AG04449 (cell line): ENCODE data around the gene C22orf42.
"Not testable (repeated sequence)": the region's sequence is repeated elsewhere in the genome, so short reads cannot be mapped to it uniquely, and the experiment has no call there.

Experiments used
- CTCF ChIA-PET: fragments of 350-600 bp; formaldehyde crosslinking; extraction: SDS; loops from one replicate; lab custom pipeline; 2021; ENCODE audit warnings: antibody characterized with exemption; lab: Yijun Ruan, JAX
- POLR2A ChIA-PET: fragments of 400-600, 350-600 bp; formaldehyde crosslinking; extraction: SDS; loops from one replicate; lab custom pipeline; 2020; ENCODE audit warnings: antibody characterized with exemption, inconsistent platforms; lab: Yijun Ruan, JAX
- DNase-seq: peaks from one replicate; pipeline ENCODE4 v3.0.0-alpha.2; 2010; ENCODE audit warnings: low read depth, low spot score
- H3K4me3 ChIP-seq: 2 replicates; pipeline ENCODE4 v1.5.1; 2011; ENCODE audit warnings: low read depth, mild to moderate bottlenecking, control low read depth, low read length
- CTCF ChIP-seq: IDR thresholded peaks from one replicate; pipeline ENCODE4 v1.5.1; 2011; ENCODE audit warnings: mild to moderate bottlenecking, moderate library complexity, low read length, control low read depth, inconsistent platforms; ENCODE audit not compliant: insufficient read depth; ENCODE audit errors: missing control alignments

The C22orf42 gene

DNA sequence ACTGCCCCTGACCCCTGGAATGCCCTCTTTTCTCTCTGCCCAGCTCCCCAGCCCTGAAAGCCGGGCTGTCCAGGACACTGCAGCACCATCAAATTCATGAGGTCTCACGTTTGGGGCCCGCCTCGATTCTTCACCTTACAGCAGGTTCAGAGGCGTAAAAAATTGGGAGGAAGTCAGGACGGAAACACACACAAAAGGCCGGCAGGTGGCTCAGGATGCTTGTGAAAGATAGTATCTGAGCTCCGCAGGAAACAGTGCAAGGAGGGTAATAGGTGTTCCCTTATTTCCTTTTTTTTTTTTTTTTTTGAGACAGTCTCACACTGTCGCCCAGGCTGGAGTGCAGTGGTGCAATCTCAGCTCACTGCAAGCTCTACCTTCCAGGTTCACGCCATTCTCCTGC, 41.6 kb upstream of the C22orf42 start:
- DNase-seq = no peak
- no peak overlapping the region for H3K4me3 ChIP-seq
- no peak for TF ChIP-seq CTCF
- ChIA-PET CTCF (no interaction called here), POLR2A (no interaction called here)

GRCh38 chr22:32199961-32200360, 40.9 kb upstream of the C22orf42 start:
- ChIA-PET POLR2A (no interaction called here), CTCF (no interaction called here)
- no peak overlapping the region for H3K4me3 ChIP-seq
- no peak for TF ChIP-seq CTCF
- DNase-seq = no peak

DNA sequence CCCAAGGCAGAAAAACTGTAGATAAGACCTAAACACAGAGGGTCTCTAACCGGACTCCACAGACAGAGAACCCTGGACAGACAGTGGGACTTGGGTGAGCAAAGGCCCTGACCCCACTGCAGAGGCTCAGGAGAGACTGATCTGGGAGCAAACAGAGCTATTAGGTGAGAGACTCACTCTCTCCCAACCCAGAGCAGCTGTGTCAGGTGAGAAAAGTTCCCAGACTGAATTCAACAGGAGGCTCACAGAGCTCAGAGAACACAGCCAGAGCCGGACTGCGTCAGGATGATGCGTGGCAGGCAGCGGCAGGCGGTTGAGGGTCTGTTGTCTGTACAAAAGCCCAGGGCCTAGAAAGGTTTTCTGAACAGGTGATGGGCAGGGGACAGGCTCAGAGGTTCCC, 40.2 kb upstream of the C22orf42 start:
- no peak for DNase-seq
- ChIA-PET CTCF (no interaction called here), POLR2A (no interaction called here)
- H3K4me3 ChIP-seq = no peak overlapping the region
- TF ChIP-seq CTCF = no peak

GRCh38 chr22:32197553-32198226, 38.6 kb upstream of the C22orf42 start:
- H3K4me3 ChIP-seq, CTCF ChIA-PET, POLR2A ChIA-PET, DNase-seq: not testable (repeated sequence)

DNA sequence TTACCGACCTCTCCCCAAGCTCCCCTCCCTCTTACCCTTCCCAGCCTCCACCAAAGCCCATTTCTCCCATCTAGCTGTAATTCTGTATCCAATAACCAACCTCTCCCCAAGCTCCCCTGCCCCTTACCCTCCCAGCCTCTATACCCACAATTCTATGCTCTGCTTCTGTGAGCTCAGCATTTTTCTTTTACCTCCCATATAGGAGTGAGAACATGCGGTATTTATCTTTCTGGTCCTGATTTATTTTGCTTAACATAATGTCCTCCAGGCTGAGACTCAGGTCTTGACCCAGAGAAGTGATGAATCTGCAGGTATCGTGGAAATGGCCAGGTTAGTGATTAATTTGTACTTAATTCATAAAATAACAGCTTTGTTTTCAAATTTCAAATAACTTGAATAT, 36.8 kb upstream of the C22orf42 start:
- POLR2A ChIA-PET, H3K4me3 ChIP-seq, CTCF ChIA-PET, DNase-seq: not testable (repeated sequence)

DNA sequence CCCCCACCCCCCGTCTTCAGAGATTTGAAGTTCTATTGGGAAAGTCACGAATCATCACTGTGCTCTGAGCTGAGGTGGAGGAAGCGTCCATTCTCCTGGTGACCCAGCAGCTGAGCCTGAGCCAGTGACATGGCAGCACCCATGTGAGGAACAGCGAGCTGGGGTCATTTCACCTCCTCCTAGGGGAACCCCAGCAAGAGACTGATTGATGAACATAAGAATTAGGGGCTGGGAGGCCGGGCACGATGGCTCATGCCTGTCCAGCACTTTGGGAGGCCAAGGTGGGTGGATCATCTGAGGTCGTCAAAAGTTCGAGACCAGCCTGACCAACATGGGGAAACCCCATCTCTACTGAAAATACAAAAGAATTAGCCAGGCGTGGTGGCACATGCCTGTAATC, 34.2 kb upstream of the C22orf42 start:
- CTCF ChIA-PET, H3K4me3 ChIP-seq, DNase-seq, POLR2A ChIA-PET: not testable (repeated sequence)

- H3K4me3 ChIP-seq, CTCF ChIA-PET, POLR2A ChIA-PET, DNase-seq: not testable (repeated sequence)
Measured at GRCh38 chr22:32191021-32191420, 31.9 kb upstream of the C22orf42 start.

DNA sequence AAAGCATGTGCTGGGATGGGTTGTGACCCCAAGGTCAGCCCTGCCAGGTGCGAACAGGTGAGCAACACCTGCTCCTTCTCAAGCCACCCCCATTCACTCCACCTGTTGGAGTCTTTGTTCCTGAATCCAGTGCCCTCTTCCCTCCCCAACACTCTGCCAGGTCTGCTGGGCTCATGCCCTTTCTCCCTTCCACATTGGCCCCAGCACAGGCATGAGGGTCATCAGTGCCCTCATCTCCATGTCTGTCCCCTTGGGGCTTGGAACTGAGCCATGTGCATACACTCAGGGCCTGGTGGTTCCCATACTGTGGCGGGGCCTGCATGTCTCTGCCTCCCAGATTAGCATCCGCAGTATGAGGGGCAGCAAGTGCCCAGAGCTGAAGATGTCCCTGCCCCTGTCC, 26.7 kb upstream of the C22orf42 start:
- ChIA-PET CTCF (no interaction called here), POLR2A (no interaction called here)
- no peak for TF ChIP-seq CTCF
- no peak overlapping the region for H3K4me3 ChIP-seq
- no peak for DNase-seq
